ENCODE data around the gene KIFC1.
"Not testable (repeated sequence)": the region's sequence is repeated elsewhere in the genome, so short reads cannot be mapped to it uniquely, and the experiment has no call there.

The KIFC1 gene

DNA sequence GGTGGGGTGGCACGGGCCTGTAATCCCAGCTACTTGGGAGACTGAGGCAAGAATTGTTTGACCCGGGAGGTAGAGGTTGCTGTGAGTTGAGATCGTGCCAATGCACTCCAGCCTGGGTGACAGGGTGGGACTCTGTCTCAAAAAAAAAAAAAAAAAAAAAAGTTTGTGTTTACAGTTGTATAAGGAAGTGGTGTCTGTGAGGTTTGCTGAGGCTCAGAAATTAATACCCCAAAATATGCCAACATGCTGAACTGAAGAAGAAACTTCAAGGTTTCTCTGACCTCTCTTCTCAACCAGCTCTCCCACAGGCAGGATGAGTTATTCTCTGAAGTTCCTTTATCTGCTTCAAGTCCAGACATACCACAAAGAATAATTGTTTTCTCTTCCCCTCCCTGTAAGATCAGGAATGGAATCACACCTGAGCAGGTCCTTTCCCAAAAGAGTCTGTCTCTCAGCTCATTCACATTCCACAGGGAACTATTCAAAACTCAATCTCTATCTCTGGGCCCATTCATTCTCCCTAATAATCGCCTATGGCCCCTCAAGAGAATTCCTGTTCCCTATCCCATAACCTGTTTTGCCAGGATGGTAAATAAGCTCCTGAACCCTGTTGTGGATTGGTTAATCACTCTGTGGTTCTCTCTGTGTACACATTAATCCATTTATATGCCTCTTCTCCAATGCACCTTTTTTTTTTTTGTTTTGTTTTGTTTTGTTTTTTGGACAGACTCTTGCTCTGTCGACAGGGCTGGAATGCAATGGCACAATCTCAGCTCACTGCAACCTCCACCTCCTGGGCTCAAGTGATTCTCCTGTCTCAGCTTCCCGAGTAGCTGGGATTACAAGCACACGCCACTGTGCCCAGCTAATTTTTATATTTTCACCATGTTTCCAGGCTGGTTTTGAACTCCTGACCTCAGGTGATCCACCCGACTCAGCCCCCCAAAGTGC, 17.4 kb upstream of the KIFC1 start:
- DNase-seq (ENCODE audit: low read depth in 2 of 3, low spot score in 1 of 3): no peak

DNA sequence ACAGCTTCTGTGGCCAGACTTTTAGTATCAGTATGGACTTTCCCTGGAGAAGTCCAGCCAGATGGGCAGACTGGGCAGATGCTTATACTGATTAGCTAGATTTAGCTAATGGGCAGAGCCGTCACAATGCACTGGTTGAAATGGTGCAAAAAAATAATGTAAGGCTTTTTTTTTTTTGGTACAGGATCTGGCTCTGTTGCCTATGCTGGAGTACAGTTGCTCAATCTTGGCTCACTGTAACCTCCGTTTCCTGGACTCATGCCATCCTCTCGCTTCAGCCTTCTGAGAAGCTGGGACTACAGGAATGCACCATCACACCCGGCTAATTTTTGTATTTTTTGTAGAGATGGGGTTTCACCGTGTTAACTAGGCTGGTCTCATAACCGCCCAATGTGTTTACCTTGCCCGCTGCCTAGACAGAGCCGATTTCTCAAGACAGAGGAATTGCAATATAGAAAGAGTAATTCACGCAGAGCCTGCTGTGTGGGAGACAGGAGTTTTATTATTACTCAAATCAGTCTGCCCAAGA, 16.4 kb upstream of the KIFC1 start:
- DNase-seq (ENCODE audit: low read depth in 2 of 3, low spot score in 1 of 3): no peak

DNA sequence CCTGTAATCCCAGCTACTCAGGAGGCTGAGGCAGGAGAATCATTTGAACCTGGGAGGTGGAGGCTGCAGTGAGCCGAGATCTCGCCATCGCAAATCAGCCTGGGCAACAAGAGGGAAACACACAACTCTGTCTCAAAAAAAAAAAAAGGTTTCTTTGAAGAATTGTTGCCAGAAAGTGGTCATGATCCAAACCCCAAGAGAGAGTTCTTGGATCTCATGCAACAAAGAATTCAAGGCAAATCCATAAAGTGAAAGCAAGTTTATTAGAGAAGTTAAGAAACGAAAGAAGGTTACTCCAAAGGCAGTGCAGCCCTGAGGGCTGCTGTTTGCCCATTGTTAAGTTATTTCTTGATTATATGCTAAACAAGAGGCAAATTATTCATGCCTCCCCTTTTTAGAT, 14.5 kb upstream of the KIFC1 start:
- no peak for DNase-seq (ENCODE audit: low read depth in 2 of 3, low spot score in 1 of 3)

DNA sequence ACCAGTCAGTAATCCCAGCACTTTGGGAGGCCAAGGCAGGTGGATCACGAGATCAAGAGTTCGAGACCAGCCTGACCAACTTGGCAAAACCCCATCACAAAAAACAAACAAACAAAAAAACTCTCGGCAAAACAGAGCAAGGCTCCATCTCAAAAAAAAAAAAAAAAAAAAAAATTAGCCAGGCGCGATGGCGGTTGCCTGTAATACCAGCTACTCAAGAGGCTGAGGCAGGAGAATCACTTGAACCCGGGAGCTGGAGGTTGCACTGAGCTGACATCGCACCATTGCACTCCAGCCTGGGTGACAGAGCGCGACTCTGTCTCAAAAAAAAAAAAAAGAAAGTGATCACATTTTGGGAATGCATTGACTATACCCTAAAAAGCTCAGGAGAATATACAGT, 12.4 kb upstream of the KIFC1 start:
- not testable (repeated sequence) for DNase-seq (ENCODE audit: low read depth in 2 of 3, low spot score in 1 of 3)

- no peak for DNase-seq (ENCODE audit: low read depth in 2 of 3, low spot score in 1 of 3)
Observed at GRCh38 chr6:33380272-33380981, 11.2 kb upstream of the KIFC1 start.

DNA sequence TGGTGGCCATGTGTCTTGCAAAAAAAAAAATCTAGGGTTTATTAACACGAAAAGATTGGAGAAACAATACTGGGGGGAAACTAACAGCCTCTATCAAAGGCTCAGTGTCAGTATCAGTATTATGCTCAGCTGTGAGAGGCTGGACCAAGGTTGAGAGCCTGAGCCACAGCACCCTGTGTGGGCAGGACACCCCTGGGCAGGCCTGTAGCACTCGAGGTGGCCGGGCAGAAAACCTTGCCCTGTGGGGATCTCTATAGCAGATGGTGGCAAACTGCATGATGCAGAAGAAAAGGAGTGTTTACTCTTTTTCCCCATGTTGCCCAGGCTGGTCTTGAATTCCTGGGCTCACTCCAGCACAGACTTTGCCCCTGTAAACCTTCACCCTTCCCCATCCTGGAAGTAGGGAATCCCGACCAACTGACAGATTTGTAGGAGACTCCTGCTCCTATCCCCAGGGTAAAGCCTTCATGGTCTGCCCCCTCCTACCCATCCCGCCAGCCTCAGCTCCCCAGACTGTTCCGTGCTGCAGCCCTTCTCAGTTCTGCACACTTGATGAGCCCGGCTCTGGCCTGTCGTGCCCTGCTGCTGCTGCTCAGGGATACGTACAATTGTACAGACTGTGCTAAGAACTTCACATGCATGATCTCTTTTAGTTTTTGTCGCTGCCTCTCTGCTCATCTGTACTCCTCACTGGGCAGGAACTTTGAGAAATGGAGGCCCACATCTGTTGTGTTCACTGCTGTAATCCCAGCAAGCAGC, 8.0 kb upstream of the KIFC1 start:
- DNase-seq (ENCODE audit: low read depth in 2 of 3, low spot score in 1 of 3): no peak

- no peak for DNase-seq (ENCODE audit: low read depth in 2 of 3, low spot score in 1 of 3)
Observed at GRCh38 chr6:33384581-33385020, 7.0 kb upstream of the KIFC1 start.

DNA sequence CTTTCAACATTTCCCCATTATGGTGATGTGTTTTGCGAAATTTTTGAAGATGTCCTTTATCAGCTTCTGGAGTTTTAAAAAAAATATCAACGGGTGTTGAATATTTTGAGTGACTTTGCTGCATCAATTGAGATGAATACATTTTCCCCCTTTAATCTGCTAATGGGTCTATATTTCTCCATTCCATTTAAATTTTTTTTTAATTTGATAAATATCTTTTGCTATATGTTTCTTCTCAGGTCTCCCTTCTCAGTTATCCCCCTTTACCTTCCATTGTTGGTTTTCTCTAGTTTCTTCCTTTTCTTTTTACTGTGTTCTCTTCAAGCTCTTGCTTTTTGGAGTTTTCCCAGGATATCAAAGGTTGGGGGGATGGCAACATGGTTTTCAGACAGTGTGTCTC, 1.4 kb upstream of the KIFC1 start:
- no peak for DNase-seq (ENCODE audit: low read depth in 2 of 3, low spot score in 1 of 3)

- no peak for DNase-seq (ENCODE audit: low read depth in 2 of 3, low spot score in 1 of 3)
Observed at GRCh38 chr6:33390767-33391277, 801 bp upstream of the KIFC1 start.

DNA sequence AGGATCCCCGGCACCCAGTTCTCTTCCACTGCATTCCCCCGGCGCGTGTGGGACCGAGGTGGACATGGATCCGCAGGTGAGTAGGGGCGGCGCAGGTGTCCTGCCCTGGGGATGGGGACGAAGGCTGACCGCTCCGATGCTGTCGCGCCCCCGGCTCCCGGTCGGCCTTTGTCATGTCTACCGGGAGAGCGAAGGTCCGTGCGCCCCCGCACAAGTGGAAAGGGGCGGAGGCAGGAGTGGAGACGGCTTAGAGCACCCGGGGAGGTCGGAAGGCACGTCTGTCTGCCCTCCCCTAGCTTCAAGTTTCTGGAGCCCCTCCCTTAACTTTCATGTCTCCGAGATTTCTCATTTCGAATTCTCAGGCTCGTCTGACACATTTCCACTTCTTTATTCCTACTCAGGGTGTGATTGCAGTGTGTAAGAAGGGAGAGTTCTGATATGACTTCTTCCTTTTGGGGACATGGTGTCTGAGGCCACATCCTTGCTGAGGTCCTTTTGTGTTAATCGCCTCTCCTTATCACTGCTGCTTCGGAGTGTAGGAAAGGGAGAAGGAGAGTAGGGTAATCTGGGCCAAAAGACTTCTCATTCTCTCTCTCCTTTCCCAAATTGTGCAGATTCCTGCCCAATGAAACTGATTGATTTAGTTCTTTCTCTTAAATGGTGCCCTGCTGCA, 435 bp downstream of the KIFC1 start:
- DNase-seq (ENCODE audit: low read depth in 2 of 3, low spot score in 1 of 3): peak; percentile 47 to 63 (median 48)

- DNase-seq (ENCODE audit: low read depth in 2 of 3, low spot score in 1 of 3): no peak
Observed at GRCh38 chr6:33392595-33392948, 949 bp downstream of the KIFC1 start.

DNA sequence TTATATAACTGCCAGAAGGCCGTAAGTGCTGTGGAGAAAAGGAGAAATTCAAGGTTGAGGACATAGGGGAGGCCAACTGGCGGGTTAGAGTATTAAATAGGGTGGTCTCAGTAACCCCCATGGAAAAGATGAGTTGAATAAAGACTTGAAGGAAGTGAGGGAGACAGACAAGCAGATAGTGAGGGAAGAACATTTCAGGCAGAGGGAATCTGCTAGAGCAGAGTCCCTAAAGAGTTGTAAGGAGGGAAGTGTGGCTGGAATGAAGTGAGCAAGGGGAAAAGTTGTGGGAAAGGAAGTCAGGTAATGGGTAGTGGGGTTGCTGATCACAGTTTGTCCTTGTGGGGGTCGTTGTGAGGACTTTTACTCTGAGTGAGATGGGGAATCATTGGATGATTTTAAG, 1.4 kb downstream of the KIFC1 start:
- DNase-seq (ENCODE audit: low read depth in 2 of 3, low spot score in 1 of 3): no peak

- DNase-seq (ENCODE audit: low read depth in 2 of 3, low spot score in 1 of 3): no peak
Observed at GRCh38 chr6:33397541-33397940, 5.9 kb downstream of the KIFC1 start.

GRCh38 chr6:33398601-33399000, 7.0 kb downstream of the KIFC1 start:
- not testable (repeated sequence) for DNase-seq (ENCODE audit: low read depth in 2 of 3, low spot score in 1 of 3)

- not testable (repeated sequence) for DNase-seq (ENCODE audit: low read depth in 2 of 3, low spot score in 1 of 3)
Observed at GRCh38 chr6:33399881-33400280, 8.3 kb downstream of the KIFC1 start.

DNA sequence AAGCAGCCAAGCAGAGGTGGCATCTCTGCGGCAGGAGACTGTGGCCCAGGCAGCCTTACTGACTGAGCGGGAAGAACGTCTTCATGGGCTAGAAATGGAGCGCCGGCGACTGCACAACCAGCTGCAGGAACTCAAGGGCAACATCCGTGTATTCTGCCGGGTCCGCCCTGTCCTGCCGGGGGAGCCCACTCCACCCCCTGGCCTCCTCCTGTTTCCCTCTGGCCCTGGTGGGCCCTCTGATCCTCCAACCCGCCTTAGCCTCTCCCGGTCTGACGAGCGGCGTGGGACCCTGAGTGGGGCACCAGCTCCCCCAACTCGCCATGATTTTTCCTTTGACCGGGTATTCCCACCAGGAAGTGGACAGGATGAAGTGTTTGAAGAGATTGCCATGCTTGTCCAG, 13.3 kb downstream of the KIFC1 start:
- DNase-seq (ENCODE audit: low read depth in 2 of 3, low spot score in 1 of 3): no peak

DNA sequence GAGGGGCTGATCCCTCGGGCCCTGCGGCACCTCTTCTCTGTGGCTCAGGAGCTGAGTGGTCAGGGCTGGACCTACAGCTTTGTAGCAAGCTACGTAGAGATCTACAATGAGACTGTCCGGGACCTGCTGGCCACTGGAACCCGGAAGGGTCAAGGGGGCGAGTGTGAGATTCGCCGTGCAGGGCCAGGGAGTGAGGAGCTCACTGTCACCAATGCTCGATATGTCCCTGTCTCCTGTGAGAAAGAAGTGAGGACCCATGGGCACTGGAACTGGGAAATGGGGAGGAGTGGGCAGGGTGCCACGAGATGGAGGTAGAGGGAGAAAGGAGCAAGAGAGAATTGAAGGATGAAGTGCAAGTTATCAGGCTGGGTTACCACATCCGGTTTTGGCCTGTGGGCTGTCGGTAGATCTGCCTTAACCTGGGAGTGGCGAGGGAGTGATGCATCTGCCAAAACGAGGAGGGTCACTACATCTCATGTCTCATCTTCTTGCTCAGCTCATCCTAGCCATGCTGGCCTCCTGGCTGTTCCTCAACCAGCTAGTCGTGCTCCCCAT, 13.8 kb downstream of the KIFC1 start:
- DNase-seq (ENCODE audit: low read depth in 2 of 3, low spot score in 1 of 3): no peak

- no peak for DNase-seq (ENCODE audit: low read depth in 2 of 3, low spot score in 1 of 3)
Observed at GRCh38 chr6:33406126-33406525, 14.5 kb downstream of the KIFC1 start.

GRCh38 chr6:33407132-33407718, 15.6 kb downstream of the KIFC1 start:
- DNase-seq (ENCODE audit: low read depth in 2 of 3, low spot score in 1 of 3): no peak

Measured in stimulated activated CD4-positive, alpha-beta T cell treated with anti-CD3 and anti-CD28 coated beads, Interleukin-12 subunit alpha, Interleukin-12 subunit beta, amount 100 ng/mL, for 48 hours (primary cell).